ENCODE measurements around the gene AKAP12. TPM values are rescaled to one million over a fixed set of nuclear protein-coding genes. Genes with fewer than 3 reads are reported as not detected.
A peak's percentile ranks its signal among the peaks of the same experiment; 100 is the strongest.

The AKAP12 gene
- total and polyA plus RNA-seq, 2 experiments from 2014 or later: 90.1 to 137 TPM

Small RNA genes lying within 50 kb of the gene (small RNA-seq; reads per million reads assigned to genes)
- gene RF00019 (ENCODE audit: low replicate concordance) (not detected), gene RNU6-1247P (ENCODE audit: low replicate concordance) (not detected), gene RNU6-300P (ENCODE audit: low replicate concordance) (not detected), gene RNY4P20 (ENCODE audit: low replicate concordance) (0.75 reads per million, percentile 51 among the genes with 10 or more reads in this experiment)

Other genes starting within 250 kb of the AKAP12 start
- gene ZBTB2, start 151.6 kb downstream of the AKAP12 start, total RNA-seq (2014; rRNA removed; shearing (Covaris generic)): 20.6 and 21.9 TPM in 2 replicates
- gene ZBTB2, start 151.6 kb downstream of the AKAP12 start, polyA plus RNA-seq (2016; fragmentation: Nextera tagmentation; extraction: Ambion mirVana): 10.7 and 11.4 TPM in 2 replicates
- 27.7 and 34.4 TPM in 2 replicates for gene RMND1, start 212.2 kb downstream of the AKAP12 start, total RNA-seq (2014; rRNA removed; shearing (Covaris generic))
- gene RMND1, start 212.2 kb downstream of the AKAP12 start, polyA plus RNA-seq (2016; fragmentation: Nextera tagmentation; extraction: Ambion mirVana): 23.5 and 27.5 TPM in 2 replicates

Measured in GM23338 (cell line).